ENCODE results near the gene EMC10.

GRCh38 chr19:50479761-50480251 lies 3.5 kb downstream of the EMC10 start:
- TF ChIP-seq CTCF (IDR thresholded peaks at IDR 0.05; ENCODE audit: extremely low read depth in 1 of 2, insufficient read depth in 1 of 2, low read depth in 1 of 2, low read length in 2 of 2) (no peak), POLR2AphosphoS5 (IDR thresholded peaks at IDR 0.05; ENCODE audit: insufficient read depth, low read depth, low read length) (no peak)
